Stimulated activated naive CD8-positive, alpha-beta T cell treated with anti-CD3 and anti-CD28 coated beads, Interleukin-15, Interleukin-2, amounts not matched to agents 100 ng/mL and 50 ng/mL, for 24 hours (primary cell): ENCODE results near the gene ZFR2.
A peak's percentile ranks its signal among the peaks of the same experiment; 100 is the strongest.
"Not testable (repeated sequence)": the region's sequence is repeated elsewhere in the genome, so short reads cannot be mapped to it uniquely, and the experiment has no call there.

Source experiments
- H3K27ac Mint-ChIP-seq: one replicate; pipeline ENCODE4 v1.8.0; 2021; ENCODE audit warnings: mild to moderate bottlenecking, mixed read lengths
- H3K27me3 Mint-ChIP-seq: one replicate; pipeline ENCODE4 v1.8.0; 2021; ENCODE audit warnings: mixed read lengths
- H3K36me3 Mint-ChIP-seq: one replicate; pipeline ENCODE4 v1.8.0; 2021; ENCODE audit warnings: low read depth, mixed read lengths
- H3K4me1 Mint-ChIP-seq: one replicate; pipeline ENCODE4 v1.8.0; 2021; ENCODE audit warnings: low read depth, mixed read lengths
- H3K4me3 Mint-ChIP-seq: one replicate; pipeline ENCODE4 v1.8.0; 2021; ENCODE audit warnings: mild to moderate bottlenecking, mixed read lengths
- H3K9me3 Mint-ChIP-seq: one replicate; pipeline ENCODE4 v1.8.0; 2021; ENCODE audit warnings: mixed read lengths

Gene ZFR2

GRCh38 chr19:3771000-3771905 lies 97.6 kb downstream of the ZFR2 start:
- Mint-ChIP-seq H3K36me3 (peaks cover 7% of the 10 kb centered on the region), H3K4me3 (no peak overlapping the region), H3K27me3 (no peaks in the 10 kb centered on the region), H3K4me1 (peaks cover 5% of the 10 kb centered on the region), H3K9me3 (no peaks in the 10 kb centered on the region), H3K27ac (no peak overlapping the region)

- Mint-ChIP-seq H3K27me3 (no peaks in the 10 kb centered on the region), H3K27ac (no peak overlapping the region), H3K36me3 (peaks cover 8% of the 10 kb centered on the region), H3K4me3 (no peak overlapping the region), H3K4me1 (peaks cover 7% of the 10 kb centered on the region), H3K9me3 (no peaks in the 10 kb centered on the region)
These were observed 98.5 kb downstream of the ZFR2 start for GRCh38 chr19:3770136-3770999.

GRCh38 chr19:3769494-3769893 lies 99.3 kb downstream of the ZFR2 start:
- H3K4me3 Mint-ChIP-seq, result no peak overlapping the region
- H3K27ac Mint-ChIP-seq, result no peak overlapping the region
- H3K9me3 Mint-ChIP-seq, result no peaks in the 10 kb centered on the region
- H3K27me3 Mint-ChIP-seq, result no peaks in the 10 kb centered on the region
- H3K36me3 Mint-ChIP-seq, result peaks cover 8% of the 10 kb centered on the region
- H3K4me1 Mint-ChIP-seq, result peaks cover 7% of the 10 kb centered on the region

GRCh38 chr19:3768748-3769099 lies 100.1 kb downstream of the ZFR2 start:
- Mint-ChIP-seq H3K36me3 (peaks cover 8% of the 10 kb centered on the region), H3K27me3 (no peaks in the 10 kb centered on the region), H3K4me1 (peaks cover 7% of the 10 kb centered on the region), H3K27ac (no peak overlapping the region), H3K9me3 (no peaks in the 10 kb centered on the region), H3K4me3 (no peak overlapping the region)

- H3K36me3 Mint-ChIP-seq, result peaks cover 10% of the 10 kb centered on the region
- peaks cover 9% of the 10 kb centered on the region for H3K4me1 Mint-ChIP-seq
- no peak overlapping the region for H3K27ac Mint-ChIP-seq
- H3K9me3 Mint-ChIP-seq, result no peaks in the 10 kb centered on the region
- no peaks in the 10 kb centered on the region for H3K27me3 Mint-ChIP-seq
- no peak overlapping the region for H3K4me3 Mint-ChIP-seq
These were observed 100.7 kb downstream of the ZFR2 start for GRCh38 chr19:3768015-3768747.

- Mint-ChIP-seq H3K27ac (peak overlapping the region; percentile 61), H3K36me3 (peaks cover 17% of the 10 kb centered on the region), H3K27me3 (peaks cover 3% of the 10 kb centered on the region), H3K4me1 (peaks cover 19% of the 10 kb centered on the region), H3K4me3 (no peak overlapping the region), H3K9me3 (no peaks in the 10 kb centered on the region)
These were observed 101.8 kb downstream of the ZFR2 start for GRCh38 chr19:3767050-3767449.

- H3K27me3 Mint-ChIP-seq, result peaks cover 3% of the 10 kb centered on the region
- H3K9me3 Mint-ChIP-seq, result no peaks in the 10 kb centered on the region
- H3K36me3 Mint-ChIP-seq, result peaks cover 17% of the 10 kb centered on the region
- peak overlapping the region; percentile 61 for H3K27ac Mint-ChIP-seq
- no peak overlapping the region for H3K4me3 Mint-ChIP-seq
- peaks cover 24% of the 10 kb centered on the region for H3K4me1 Mint-ChIP-seq
These were observed 102.3 kb downstream of the ZFR2 start for GRCh38 chr19:3766520-3766919.

- H3K9me3 Mint-ChIP-seq, H3K27ac Mint-ChIP-seq, H3K4me3 Mint-ChIP-seq, H3K27me3 Mint-ChIP-seq: not testable (repeated sequence)
- Mint-ChIP-seq H3K36me3 (peaks cover 17% of the 10 kb centered on the region), H3K4me1 (peaks cover 32% of the 10 kb centered on the region)
These were observed 103.1 kb downstream of the ZFR2 start for GRCh38 chr19:3765757-3766156.

GRCh38 chr19:3765121-3765520 lies 103.7 kb downstream of the ZFR2 start:
- peaks cover 35% of the 10 kb centered on the region for H3K4me1 Mint-ChIP-seq
- H3K27ac Mint-ChIP-seq, result no peak overlapping the region
- H3K36me3 Mint-ChIP-seq, result peaks cover 17% of the 10 kb centered on the region
- no peaks in the 10 kb centered on the region for H3K9me3 Mint-ChIP-seq
- H3K27me3 Mint-ChIP-seq, result peaks cover 3% of the 10 kb centered on the region
- H3K4me3 Mint-ChIP-seq, result no peak overlapping the region

- H3K9me3 Mint-ChIP-seq, result no peaks in the 10 kb centered on the region
- peak within 1 kb of the TSS; percentile 96 for H3K4me3 Mint-ChIP-seq
- H3K27ac Mint-ChIP-seq, result peak within 1 kb of the TSS; percentile 99
- peaks cover 47% of the 10 kb centered on the region for H3K4me1 Mint-ChIP-seq
- H3K27me3 Mint-ChIP-seq, result peaks cover 3% of the 10 kb centered on the region
- peaks cover 21% of the 10 kb centered on the region for H3K36me3 Mint-ChIP-seq
These were observed 106.1 kb downstream of the ZFR2 start, which contains the start of gene MRPL54 for GRCh38 chr19:3762501-3763459. TSS of gene MRPL54 (plus strand) at chr19:3762682. CDS start at chr19:3762701, 19 bp downstream.

GRCh38 chr19:3762130-3762473 lies 106.7 kb downstream of the ZFR2 start:
- Mint-ChIP-seq H3K36me3 (peaks cover 21% of the 10 kb centered on the region), H3K9me3 (no peaks in the 10 kb centered on the region), H3K4me1 (peaks cover 47% of the 10 kb centered on the region), H3K27me3 (peaks cover 3% of the 10 kb centered on the region), H3K4me3 (peak overlapping the region; percentile 96), H3K27ac (peak overlapping the region; percentile 99)

GRCh38 chr19:3761382-3762129 lies 107.3 kb downstream of the ZFR2 start, which contains the start of gene APBA3:
TSS of gene APBA3 (minus strand) at chr19:3761692. CDS start at chr19:3760264, 1,428 bp downstream.
- Mint-ChIP-seq H3K4me1 (peaks cover 45% of the 10 kb centered on the region), H3K27me3 (peaks cover 3% of the 10 kb centered on the region), H3K9me3 (no peaks in the 10 kb centered on the region), H3K4me3 (peak within 1 kb of the TSS; percentile 96), H3K27ac (peak within 1 kb of the TSS; percentile 99), H3K36me3 (peaks cover 21% of the 10 kb centered on the region)

GRCh38 chr19:3760871-3761361 lies 107.9 kb downstream of the ZFR2 start:
- Mint-ChIP-seq H3K4me1 (peaks cover 43% of the 10 kb centered on the region), H3K9me3 (no peaks in the 10 kb centered on the region), H3K27ac (peak overlapping the region; percentile 96), H3K36me3 (peaks cover 17% of the 10 kb centered on the region), H3K27me3 (peaks cover 3% of the 10 kb centered on the region), H3K4me3 (peak overlapping the region; percentile 96)
